ENCODE results near the gene COMMD7.
A peak's percentile ranks its signal among the peaks of the same experiment; 100 is the strongest.

The COMMD7 gene

GRCh38 chr20:32675223-32675975 lies 67.9 kb downstream of the COMMD7 start:
- Histone ChIP-seq H3K4me1 (ENCODE audit: low read length) (peaks cover 54% of the 10 kb centered on the region), H3K9ac (ENCODE audit: low read length) (no peak overlapping the region), H3K4me2 (ENCODE audit: low read depth, low read length) (no peak overlapping the region)

DNA sequence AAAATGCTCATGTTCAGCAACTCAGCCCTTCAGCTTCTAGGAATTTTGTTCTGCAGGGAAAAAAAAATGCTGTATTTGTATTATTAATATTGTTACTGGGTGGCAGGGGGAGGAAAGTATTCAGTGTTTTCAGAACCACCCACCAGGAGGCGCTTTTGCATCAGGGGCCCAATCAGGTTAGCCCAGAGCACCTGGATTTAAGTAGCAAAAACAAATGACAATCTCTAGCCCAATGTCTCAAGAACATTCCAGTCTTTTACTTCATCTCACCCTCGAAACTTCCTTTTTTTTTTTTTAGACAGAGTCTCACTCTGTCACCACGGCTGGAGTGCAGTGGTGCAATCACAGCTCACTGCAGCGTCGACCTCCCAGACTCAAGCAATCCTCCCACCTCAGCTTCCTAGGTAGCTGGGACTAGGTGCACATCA lies 68.9 kb downstream of the COMMD7 start:
- peak; percentile 86 for DNase-seq
- H3K36me3 ChIP-seq (replicated peaks; ENCODE audit: insufficient read depth, low read length), result no peaks in the 10 kb centered on the region
- no peaks in the 10 kb centered on the region for H3K27me3 ChIP-seq (replicated peaks; ENCODE audit: insufficient read depth, low read length)
- H3K4me2 ChIP-seq (ENCODE audit: low read depth, low read length), result peak overlapping the region; percentile 76; the same call in 1 of the 2 replicates
- H3K4me3 ChIP-seq (ENCODE audit: low read length), result no peak overlapping the region
- no peaks in the 10 kb centered on the region for H3K79me2 ChIP-seq (ENCODE audit: low read length)
- H3K27ac ChIP-seq (ENCODE audit: low read length), result peak overlapping the region; percentile 100; the same call in 1 of the 2 replicates
- TF ChIP-seq EZH2 (optimal IDR thresholded peaks at IDR 0.05; ENCODE audit: low read depth, low read length), result no peak
- TF ChIP-seq CTCF (IDR thresholded peaks at IDR 0.05; ENCODE audit: low read length), result peak; percentile 79
- H3F3A ChIP-seq (ENCODE audit: insufficient read depth, low read length), result peaks cover 46% of the 10 kb centered on the region
- peak overlapping the region; percentile 82; the same call in 1 of the 2 replicates for H3K9ac ChIP-seq (ENCODE audit: low read length)
- no peak overlapping the region for H2AFZ ChIP-seq (ENCODE audit: low read length)
- no peaks in the 10 kb centered on the region for H3K9me2 ChIP-seq (replicated peaks; ENCODE audit: insufficient read depth, low read length)
- H3K9me3 ChIP-seq (replicated peaks; ENCODE audit: insufficient read depth, low read length), result no peaks in the 10 kb centered on the region
- H4K20me1 ChIP-seq (ENCODE audit: insufficient read depth, low read length), result no peaks in the 10 kb centered on the region
- peaks cover 57% of the 10 kb centered on the region for H3K4me1 ChIP-seq (ENCODE audit: low read length)

More at GRCh38 chr20:32675223-32675975, 67.9 kb downstream of the COMMD7 start:
- no peaks in the 10 kb centered on the region for H3K79me2 ChIP-seq (ENCODE audit: low read length)
- no peaks in the 10 kb centered on the region for H3K9me2 ChIP-seq (replicated peaks; ENCODE audit: insufficient read depth, low read length)
- no peak overlapping the region for H3K4me3 ChIP-seq (ENCODE audit: low read length)
- H3K27ac ChIP-seq (ENCODE audit: low read length), result no peak overlapping the region
- H3K36me3 ChIP-seq (replicated peaks; ENCODE audit: insufficient read depth, low read length), result no peaks in the 10 kb centered on the region
- DNase-seq, result no peak
- H3F3A ChIP-seq (ENCODE audit: insufficient read depth, low read length), result peaks cover 39% of the 10 kb centered on the region
- TF ChIP-seq CTCF (IDR thresholded peaks at IDR 0.05; ENCODE audit: low read length) (no peak), EZH2phosphoT487 (IDR thresholded peaks at IDR 0.05; ENCODE audit: low read length) (no peak), EZH2 (optimal IDR thresholded peaks at IDR 0.05; ENCODE audit: low read depth, low read length) (no peak)
- H3K27me3 ChIP-seq (replicated peaks; ENCODE audit: insufficient read depth, low read length), result no peaks in the 10 kb centered on the region
- no peak overlapping the region for H2AFZ ChIP-seq (ENCODE audit: low read length)
- H4K20me1 ChIP-seq (ENCODE audit: insufficient read depth, low read length), result no peaks in the 10 kb centered on the region
- H3K9me3 ChIP-seq (replicated peaks; ENCODE audit: insufficient read depth, low read length), result no peaks in the 10 kb centered on the region

- H3K4me2 ChIP-seq (ENCODE audit: low read depth, low read length), result peak overlapping the region; percentile 76
- H3K4me1 ChIP-seq (ENCODE audit: low read length), result peaks cover 59% of the 10 kb centered on the region
- no peaks in the 10 kb centered on the region for H3K9me3 ChIP-seq (replicated peaks; ENCODE audit: insufficient read depth, low read length)
- H2AFZ ChIP-seq (ENCODE audit: low read length), result peak overlapping the region; percentile 90
- no peaks in the 10 kb centered on the region for H3K79me2 ChIP-seq (ENCODE audit: low read length)
- no peaks in the 10 kb centered on the region for H3K27me3 ChIP-seq (replicated peaks; ENCODE audit: insufficient read depth, low read length)
- peaks cover 48% of the 10 kb centered on the region for H3F3A ChIP-seq (ENCODE audit: insufficient read depth, low read length)
- H4K20me1 ChIP-seq (ENCODE audit: insufficient read depth, low read length), result no peaks in the 10 kb centered on the region
- TF ChIP-seq EZH2phosphoT487 (IDR thresholded peaks at IDR 0.05; ENCODE audit: low read length), result no peak
- TF ChIP-seq CTCF (IDR thresholded peaks at IDR 0.05; ENCODE audit: low read length), result peak; percentile 24
- no peak for TF ChIP-seq EZH2 (optimal IDR thresholded peaks at IDR 0.05; ENCODE audit: low read depth, low read length)
- H3K9ac ChIP-seq (ENCODE audit: low read length), result peak overlapping the region; percentile 82
- H3K4me3 ChIP-seq (ENCODE audit: low read length), result peak overlapping the region; percentile 33; the same call in 1 of the 2 replicates
- H3K36me3 ChIP-seq (replicated peaks; ENCODE audit: insufficient read depth, low read length), result no peaks in the 10 kb centered on the region
- peak; percentile 77 for DNase-seq
- H3K27ac ChIP-seq (ENCODE audit: low read length), result peak overlapping the region; percentile 100
- no peaks in the 10 kb centered on the region for H3K9me2 ChIP-seq (replicated peaks; ENCODE audit: insufficient read depth, low read length)
These were observed 70.0 kb downstream of the COMMD7 start for GRCh38 chr20:32672982-32673851.

Measured in MM.1S (cell line).